H9 (cell line): ENCODE results near the gene CCDC51. TPM values are rescaled to one million over a fixed set of nuclear protein-coding genes. Genes with fewer than 3 reads are reported as not detected.

Source experiments
- DNase-seq: peaks from one replicate; pipeline ENCODE4 v3.0.0-alpha.2; 2017
- H2AFZ ChIP-seq: one replicate; pipeline ENCODE4 v1.6.1; 2013; ENCODE audit warnings: mild to moderate bottlenecking, low read length, control low read depth, moderate library complexity
- H2AK5ac ChIP-seq: 2 replicates; pipeline ENCODE4 v1.6.1; 2013; ENCODE audit warnings: low read length, control low read depth, mixed read lengths; ENCODE audit not compliant: insufficient read length
- H2BK120ac ChIP-seq: one replicate; pipeline ENCODE4 v1.6.1; 2013; ENCODE audit warnings: low read depth, mild to moderate bottlenecking, low read length, control low read depth, inconsistent platforms; ENCODE audit not compliant: poor library complexity, severe bottlenecking
- H2BK12ac ChIP-seq: 2 replicates; pipeline ENCODE4 v1.6.1; 2013; ENCODE audit warnings: low read length, control low read depth, mixed read lengths, low read depth; ENCODE audit not compliant: insufficient read length
- H2BK15ac ChIP-seq: 2 replicates; pipeline ENCODE4 v1.6.1; 2013; ENCODE audit warnings: low read depth, low read length, control low read depth
- H2BK20ac ChIP-seq: one replicate; pipeline ENCODE4 v1.6.1; 2013; ENCODE audit warnings: low read depth, mild to moderate bottlenecking, low read length, control low read depth, inconsistent platforms; ENCODE audit not compliant: poor library complexity, severe bottlenecking
- H2BK5ac ChIP-seq: 2 replicates; pipeline ENCODE4 v1.6.1; 2013; ENCODE audit warnings: low read length, control low read depth, mixed read lengths; ENCODE audit not compliant: insufficient read length
- H3K14ac ChIP-seq: 2 replicates; pipeline ENCODE4 v1.6.1; 2013; ENCODE audit warnings: low read length, control low read depth; ENCODE audit not compliant: insufficient read depth
- H3K18ac ChIP-seq: 2 replicates; pipeline ENCODE4 v1.6.1; 2013; ENCODE audit warnings: low read depth, mild to moderate bottlenecking, mixed read lengths, low read length, control low read depth; ENCODE audit not compliant: insufficient read length
- H3K23ac ChIP-seq: 2 replicates; pipeline ENCODE4 v1.6.1; 2013; ENCODE audit warnings: low read length, control low read depth, mixed read lengths, low read depth; ENCODE audit not compliant: insufficient read length
- H3K23me2 ChIP-seq: 2 replicates; pipeline ENCODE4 v1.6.1; 2013; ENCODE audit warnings: low read depth, mild to moderate bottlenecking, mixed read lengths, low read length, control low read depth; ENCODE audit not compliant: insufficient read length, poor library complexity, severe bottlenecking
- H3K27ac ChIP-seq: 2 replicates; pipeline ENCODE4 v1.5.1; 2013; ENCODE audit warnings: low read length, control low read depth, mixed read lengths, low read depth; ENCODE audit not compliant: insufficient read length
- H3K27me3 ChIP-seq: 2 replicates; pipeline ENCODE4 v1.6.1; 2013; ENCODE audit warnings: low read length, control low read depth, inconsistent platforms; ENCODE audit not compliant: insufficient read depth
- H3K4ac ChIP-seq: 2 replicates; pipeline ENCODE4 v1.6.1; 2013; ENCODE audit warnings: low read depth, mild to moderate bottlenecking, control low read depth, inconsistent platforms, low read length, moderate library complexity
- H3K4me1 ChIP-seq: 2 replicates; pipeline ENCODE4 v1.6.1; 2013; ENCODE audit warnings: low read length, control low read depth, inconsistent platforms; ENCODE audit not compliant: insufficient read depth
- H3K4me2 ChIP-seq: 2 replicates; pipeline ENCODE4 v1.6.1; 2013; ENCODE audit warnings: low read length, control low read depth, mixed read lengths; ENCODE audit not compliant: insufficient read length, insufficient read depth
- H3K56ac ChIP-seq: 2 replicates; pipeline ENCODE4 v1.6.1; 2013; ENCODE audit warnings: low read depth, mild to moderate bottlenecking, mixed read lengths, low read length, control low read depth; ENCODE audit not compliant: insufficient read length
- H3K79me1 ChIP-seq: 2 replicates; pipeline ENCODE4 v1.6.1; 2013; ENCODE audit warnings: low read depth, mild to moderate bottlenecking, moderate library complexity, low read length, control low read depth, inconsistent platforms; ENCODE audit not compliant: insufficient read depth, poor library complexity, severe bottlenecking
- H3K79me2 ChIP-seq: 2 replicates; pipeline ENCODE4 v1.6.1; 2013; ENCODE audit warnings: low read length, control low read depth, inconsistent platforms; ENCODE audit not compliant: insufficient read depth
- H3K9ac ChIP-seq: 2 replicates; pipeline ENCODE4 v1.6.1; 2013; ENCODE audit warnings: low read length, control low read depth, mixed read lengths; ENCODE audit not compliant: insufficient read length; ENCODE audit errors: extremely low read depth
- H3K9me3 ChIP-seq: one replicate; pipeline ENCODE4 v1.6.1; 2013; ENCODE audit warnings: low read depth, low read length, inconsistent platforms; ENCODE audit not compliant: control insufficient read depth
- H3T11ph ChIP-seq: one replicate; pipeline ENCODE4 v1.6.1; 2013; ENCODE audit warnings: mild to moderate bottlenecking, low read length, control low read depth, inconsistent platforms
- H4K20me1 ChIP-seq: one replicate; pipeline ENCODE4 v1.6.1; 2013; ENCODE audit not compliant: control insufficient read depth, insufficient read length, insufficient read depth
- H4K5ac ChIP-seq: 2 replicates; pipeline ENCODE4 v1.6.1; 2013; ENCODE audit warnings: low read depth, mild to moderate bottlenecking, mixed read lengths, low read length, control low read depth; ENCODE audit not compliant: insufficient read length
- H4K8ac ChIP-seq: replicated peaks from 2 replicates; pipeline ENCODE4 v1.6.1; 2013; ENCODE audit warnings: low read length, control low read depth, mixed read lengths, low read depth; ENCODE audit not compliant: insufficient read length
- H4K91ac ChIP-seq: 2 replicates; pipeline ENCODE4 v1.6.1; 2013; ENCODE audit warnings: low read depth, mild to moderate bottlenecking, moderate library complexity, mixed read lengths, low read length, control low read depth; ENCODE audit not compliant: insufficient read length
- H3K27ac Mint-ChIP-seq, 3 experiments: 2 replicates in 2 of 3; 3 replicates in 1 of 3; pipeline ENCODE4 v1.8.0; 2020 to 2021; ENCODE audit warnings: mixed read lengths in 3 of 3, mild to moderate bottlenecking in 1 of 3, moderate library complexity in 1 of 3
- H3K27me3 Mint-ChIP-seq: 2 replicates; pipeline ENCODE4 v1.8.0; 2021; ENCODE audit warnings: low read depth, mild to moderate bottlenecking, moderate library complexity, mixed read lengths
- H3K36me3 Mint-ChIP-seq, 3 experiments: 2 replicates in 2 of 3; 3 replicates in 1 of 3; pipeline ENCODE4 v1.8.0; 2020 to 2021; ENCODE audit warnings: low read depth in 3 of 3, mixed read lengths in 3 of 3; ENCODE audit not compliant: insufficient read depth in 1 of 3
- H3K4me1 Mint-ChIP-seq, 2 experiments: 2 replicates each; pipeline ENCODE4 v1.8.0; 2020; ENCODE audit warnings: mixed read lengths in 2 of 2
- H3K4me3 Mint-ChIP-seq, 2 experiments: 2 replicates in 1 of 2; 3 replicates in 1 of 2; pipeline ENCODE4 v1.8.0; 2020 to 2021; ENCODE audit warnings: mild to moderate bottlenecking in 2 of 2, mixed read lengths in 2 of 2, moderate library complexity in 1 of 2
- H3K9me3 Mint-ChIP-seq, 2 experiments: 2 replicates in 1 of 2; 3 replicates in 1 of 2; pipeline ENCODE4 v1.8.0; 2020; ENCODE audit warnings: mild to moderate bottlenecking in 2 of 2, mixed read lengths in 2 of 2, moderate library complexity in 1 of 2
- WGBS: extraction: QIAGEN DNeasy Blood & Tissue Kit; methylation state at CpG from one replicate; pipeline ENCODE4 v1.1.7; 2013; ENCODE audit warnings: missing lambda C conversion rate, low lambda C conversion rate, mixed read lengths; ENCODE audit not compliant: insufficient read length; ENCODE audit errors: extremely low coverage; 5-methylcytosine and 5-hydroxymethylcytosine counted together
- total RNA-seq: library from RNA; stranded (reverse); gene quantifications from 2 replicates; pipeline ENCODE4 v1.2.1, GENCODE V29; 2021
- TF ChIP-seq, protein P1 (sequence below): fragments of 200-600 bp; sonication (generic); conservative IDR thresholded peaks from 3 replicates; pipeline ENCODE4 v1.8.0; 2021; ENCODE audit warnings: antibody characterized with exemption, mild to moderate bottlenecking

The CCDC51 gene
- total RNA-seq, 1 experiment from 2014 or later, result 20.0 TPM

DNA sequence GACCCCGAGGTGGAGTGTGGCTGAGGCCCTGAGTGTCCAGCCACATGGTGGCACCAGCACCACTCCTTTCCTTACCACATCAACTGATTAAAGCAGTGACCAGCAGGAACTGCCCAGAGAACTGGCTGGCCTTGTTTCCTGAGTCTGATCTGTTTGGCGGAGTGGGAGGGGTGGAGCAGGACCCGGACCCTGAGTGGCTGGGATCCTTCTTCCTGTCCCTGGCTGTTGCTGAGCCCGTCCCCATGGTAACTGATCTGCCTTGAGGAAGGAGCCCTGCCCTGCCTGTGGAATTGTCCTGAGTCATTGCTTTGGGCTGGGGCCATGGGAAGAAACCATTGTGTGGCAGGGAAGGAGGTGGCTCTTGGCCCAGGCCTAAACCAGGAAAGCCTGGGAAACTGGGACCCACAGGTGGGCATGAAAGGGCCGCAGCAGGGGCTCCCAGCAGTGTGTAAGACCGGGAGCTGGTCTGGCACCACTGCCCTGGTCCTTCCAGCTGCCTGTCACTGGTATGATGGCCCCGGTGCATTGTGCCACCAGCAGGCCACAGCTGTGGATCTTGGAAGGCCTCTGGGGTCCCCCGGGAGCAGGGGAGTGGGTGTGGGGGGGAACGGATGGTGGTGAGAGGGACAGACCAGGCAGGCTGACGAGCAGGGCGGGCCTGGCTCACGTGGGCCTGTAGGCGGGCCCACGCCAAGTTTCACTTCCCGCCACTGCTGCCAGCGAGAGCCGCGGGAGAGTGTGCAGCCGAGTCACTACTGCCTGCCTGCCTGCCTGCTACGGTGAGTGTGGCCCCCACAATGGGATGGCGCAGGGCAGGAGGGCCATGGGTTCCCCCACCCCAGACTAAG lies 25.8 kb upstream of the CCDC51 start:
- no peak overlapping the region for H3K23ac ChIP-seq
- H2BK12ac ChIP-seq, result peak overlapping the region; percentile 74
- no peaks in the 10 kb centered on the region; the same call in 1 of the 2 replicates for H3K79me2 ChIP-seq
- H3K27ac ChIP-seq, result peak overlapping the region; percentile 44
- no peak overlapping the region for H3K4me2 ChIP-seq
- no peaks in the 10 kb centered on the region for H3K9me3 ChIP-seq
- no peak overlapping the region for H4K8ac ChIP-seq
- H3K4me1 ChIP-seq, result no peaks in the 10 kb centered on the region
- no peaks in the 10 kb centered on the region for H4K20me1 ChIP-seq
- H3K4ac ChIP-seq, result peak overlapping the region; percentile 88
- Mint-ChIP-seq H3K27ac (peak overlapping the region; percentile 97 to 99 (median 99)), H3K9me3 (no peaks in the 10 kb centered on the region), H3K4me1 (peaks cover 16 to 26% of the 10 kb centered on the region in 2 experiments), H3K36me3 (peaks cover 13 to 40% (median 39%) of the 10 kb centered on the region in 3 experiments), H3K27me3 (no peaks in the 10 kb centered on the region; the same call in 1 of the 2 replicates), H3K4me3 (peak overlapping the region in 1 of 2 experiments; percentile 62; a peak in 4 of 5 replicates)
- no peaks in the 10 kb centered on the region for H3K27me3 ChIP-seq
- H2BK15ac ChIP-seq, result peak overlapping the region; percentile 7; the same call in 1 of the 2 replicates
- no peaks in the 10 kb centered on the region for H3K79me1 ChIP-seq
- DNase-seq, result peak; percentile 100
- H4K91ac ChIP-seq, result peak overlapping the region; percentile 92
- H3K14ac ChIP-seq, result peak overlapping the region; percentile 87
- H3K23me2 ChIP-seq, result no peaks in the 10 kb centered on the region
- no peak overlapping the region for H2BK20ac ChIP-seq
- H3T11ph ChIP-seq, result peak overlapping the region; percentile 22
- TF ChIP-seq, protein P1, sequence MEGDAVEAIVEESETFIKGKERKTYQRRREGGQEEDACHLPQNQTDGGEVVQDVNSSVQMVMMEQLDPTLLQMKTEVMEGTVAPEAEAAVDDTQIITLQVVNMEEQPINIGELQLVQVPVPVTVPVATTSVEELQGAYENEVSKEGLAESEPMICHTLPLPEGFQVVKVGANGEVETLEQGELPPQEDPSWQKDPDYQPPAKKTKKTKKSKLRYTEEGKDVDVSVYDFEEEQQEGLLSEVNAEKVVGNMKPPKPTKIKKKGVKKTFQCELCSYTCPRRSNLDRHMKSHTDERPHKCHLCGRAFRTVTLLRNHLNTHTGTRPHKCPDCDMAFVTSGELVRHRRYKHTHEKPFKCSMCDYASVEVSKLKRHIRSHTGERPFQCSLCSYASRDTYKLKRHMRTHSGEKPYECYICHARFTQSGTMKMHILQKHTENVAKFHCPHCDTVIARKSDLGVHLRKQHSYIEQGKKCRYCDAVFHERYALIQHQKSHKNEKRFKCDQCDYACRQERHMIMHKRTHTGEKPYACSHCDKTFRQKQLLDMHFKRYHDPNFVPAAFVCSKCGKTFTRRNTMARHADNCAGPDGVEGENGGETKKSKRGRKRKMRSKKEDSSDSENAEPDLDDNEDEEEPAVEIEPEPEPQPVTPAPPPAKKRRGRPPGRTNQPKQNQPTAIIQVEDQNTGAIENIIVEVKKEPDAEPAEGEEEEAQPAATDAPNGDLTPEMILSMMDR, result peak; percentile 72
- no peak overlapping the region for H3K56ac ChIP-seq
- no CpG with 5 or more reads among the region's 21 CpGs for WGBS
- H2AK5ac ChIP-seq, result no peak overlapping the region
- H2BK120ac ChIP-seq, result peak overlapping the region; percentile 96
- no peak overlapping the region for H2AFZ ChIP-seq
- no peak overlapping the region for H3K9ac ChIP-seq
- H4K5ac ChIP-seq, result peak overlapping the region; percentile 37
- peak overlapping the region; percentile 92 for H3K18ac ChIP-seq
- peak overlapping the region; percentile 43 for H2BK5ac ChIP-seq
